ENCODE measurements around the gene IGFN1.

Gene IGFN1

DNA sequence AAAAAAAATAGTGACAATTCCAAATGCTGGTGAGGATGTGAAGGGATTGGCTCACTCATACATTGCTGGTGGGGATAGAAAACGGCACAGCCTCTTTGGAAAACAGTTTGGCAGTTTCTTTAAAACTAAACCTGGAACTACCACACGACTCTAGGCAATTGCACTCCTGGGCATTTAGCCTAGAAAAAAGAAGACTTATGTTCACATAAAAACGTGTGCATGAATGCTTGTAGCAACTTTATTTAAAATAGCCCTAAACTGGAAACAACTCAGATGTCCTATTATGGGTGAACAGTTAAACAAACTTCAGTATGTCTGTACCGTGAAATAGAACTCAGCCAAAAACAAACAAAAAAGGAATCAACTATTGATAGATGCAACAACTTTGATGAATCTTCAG lies 26.9 kb upstream of the IGFN1 start:
- H3K4me3 ChIP-seq (ENCODE audit: low read length): no peak overlapping the region
- no peak for DNase-seq (ENCODE audit: low read depth)
- TF ChIP-seq CTCF (conservative IDR thresholded peaks at IDR 0.05; ENCODE audit: low read length): no peak

DNA sequence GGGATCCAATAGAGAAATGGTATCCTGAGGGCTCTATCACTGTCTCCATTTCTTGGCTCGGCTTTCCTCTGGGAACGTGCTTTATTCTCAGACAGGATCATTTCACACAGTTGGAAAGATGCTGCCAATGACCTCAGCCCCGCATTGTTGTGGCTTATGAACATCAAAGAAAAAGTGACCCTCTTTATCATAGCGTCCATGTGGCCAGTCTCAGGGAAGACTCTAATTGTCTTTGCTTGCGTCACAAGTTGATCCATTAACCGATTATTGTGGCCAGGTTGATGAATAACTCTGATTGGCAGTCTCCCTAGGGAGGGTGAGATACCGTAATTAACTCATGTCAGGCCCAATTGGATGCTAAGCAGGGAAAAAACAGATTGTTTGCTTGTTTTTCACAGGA lies 26.0 kb upstream of the IGFN1 start:
- H3K4me3 ChIP-seq (ENCODE audit: low read length): no peak overlapping the region
- no peak for DNase-seq (ENCODE audit: low read depth)
- TF ChIP-seq CTCF (conservative IDR thresholded peaks at IDR 0.05; ENCODE audit: low read length): no peak

DNA sequence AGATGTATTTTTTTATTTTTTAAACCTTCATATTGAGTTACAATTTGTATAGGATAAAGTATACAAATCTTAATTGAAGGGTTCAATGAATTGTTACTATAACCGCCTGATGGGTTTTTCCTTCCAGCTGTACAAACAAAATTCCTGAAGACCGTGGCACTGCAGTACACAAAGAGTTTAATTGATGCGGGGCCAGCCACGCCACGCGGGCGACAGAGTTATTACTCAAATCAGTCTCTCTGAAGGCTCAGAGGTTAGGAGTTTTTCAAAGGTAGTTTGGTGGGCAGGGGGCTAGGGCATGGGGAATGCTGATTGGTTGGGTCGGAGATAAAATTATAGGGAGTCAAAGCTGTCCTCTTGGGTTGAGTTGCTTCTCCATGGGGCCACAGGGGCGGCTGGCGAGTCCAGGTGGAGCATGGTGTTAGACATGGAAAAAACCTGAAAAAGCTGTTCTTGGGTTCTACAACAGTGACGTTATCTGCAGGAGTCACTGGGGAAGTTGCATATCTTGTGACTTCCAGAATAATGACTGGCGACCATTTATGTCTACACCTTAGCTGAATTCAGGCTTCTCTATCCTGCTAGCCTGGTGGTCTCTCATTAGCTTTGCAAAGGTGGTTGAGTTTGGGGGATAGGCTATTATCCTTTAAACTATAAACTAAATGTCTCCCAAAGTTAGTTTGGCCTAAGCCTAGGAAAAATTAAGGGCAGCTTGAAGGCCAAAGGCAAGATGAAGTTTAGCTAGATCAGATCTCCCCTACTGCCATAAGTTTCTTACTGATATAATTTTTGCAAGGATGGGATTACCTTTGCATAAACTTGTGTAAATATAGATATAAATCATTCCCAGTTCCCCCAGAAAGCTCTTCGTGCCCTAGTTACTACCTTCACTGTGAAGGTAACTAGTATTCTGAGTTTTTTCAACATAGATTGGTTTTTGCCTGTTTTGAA lies 23.3 kb upstream of the IGFN1 start:
- TF ChIP-seq CTCF (conservative IDR thresholded peaks at IDR 0.05; ENCODE audit: low read length): no peak

GRCh38 chr1:201169203-201169602 lies 21.4 kb upstream of the IGFN1 start:
- no peak for DNase-seq (ENCODE audit: low read depth)
- TF ChIP-seq CTCF (conservative IDR thresholded peaks at IDR 0.05; ENCODE audit: low read length): no peak
- H3K4me3 ChIP-seq (ENCODE audit: low read length): no peak overlapping the region

More for the DNA sequence above, 23.3 kb upstream of the IGFN1 start:
- no peak for DNase-seq (ENCODE audit: low read depth)
- H3K4me3 ChIP-seq (ENCODE audit: low read length): no peak overlapping the region

- DNase-seq (ENCODE audit: low read depth): no peak
- H3K4me3 ChIP-seq (ENCODE audit: low read length): peak overlapping the region; percentile 5; the same call in 1 of the 2 replicates
- TF ChIP-seq CTCF (conservative IDR thresholded peaks at IDR 0.05; ENCODE audit: low read length): no peak
Measured at GRCh38 chr1:201169971-201170532, 20.6 kb upstream of the IGFN1 start.

GRCh38 chr1:201170533-201171062 lies 20.0 kb upstream of the IGFN1 start:
- H3K4me3 ChIP-seq (ENCODE audit: low read length): peak overlapping the region; percentile 77
- TF ChIP-seq CTCF (conservative IDR thresholded peaks at IDR 0.05; ENCODE audit: low read length): no peak
- peak; percentile 93 for DNase-seq (ENCODE audit: low read depth)
